Liver (tissue), 9 donors: ENCODE data around the gene PHF2. TPM values are rescaled to one million over a fixed set of nuclear protein-coding genes. Genes with fewer than 3 reads are reported as not detected.

Source experiments
- DNase-seq: peaks from one replicate; pipeline ENCODE4 v3.0.0-alpha.2; 2017; ENCODE audit warnings: low spot score
- H3K27ac ChIP-seq, 2 donors: one replicate each; pipeline ENCODE4 v1.7.0; 2013; ENCODE audit warnings: inconsistent platforms in 2 of 2, low read length in 2 of 2, control low read depth in 1 of 2, low read depth in 1 of 2, mild to moderate bottlenecking in 1 of 2
- H3K27me3 ChIP-seq, 4 donors: one replicate each; pipeline versions ENCODE4 v1.6.1 to v1.7.0; 2013; ENCODE audit warnings: low read length in 3 of 4, inconsistent platforms in 1 of 4, mild to moderate bottlenecking in 1 of 4, moderate library complexity in 1 of 4; ENCODE audit not compliant: control insufficient read depth in 4 of 4, insufficient read depth in 4 of 4
- H3K36me3 ChIP-seq, 4 donors: one replicate each; pipeline versions ENCODE4 v1.6.1 to v1.7.0; 2013; ENCODE audit warnings: low read length in 3 of 4, mild to moderate bottlenecking in 3 of 4, low read depth in 1 of 4, moderate library complexity in 1 of 4; ENCODE audit not compliant: control insufficient read depth in 4 of 4, insufficient read depth in 3 of 4
- H3K4me1 ChIP-seq, 4 donors: one replicate each; pipeline versions ENCODE4 v1.6.1 to v1.7.0; 2013; ENCODE audit warnings: low read length in 3 of 4, mild to moderate bottlenecking in 3 of 4, moderate library complexity in 1 of 4; ENCODE audit not compliant: control insufficient read depth in 4 of 4, insufficient read depth in 4 of 4
- H3K4me3 ChIP-seq, 3 donors: one replicate each; pipeline versions ENCODE4 v1.6.1 to v1.7.0; 2013; ENCODE audit warnings: low read length in 3 of 3, control low read depth in 1 of 3, low read depth in 1 of 3, mild to moderate bottlenecking in 1 of 3
- H3K9ac ChIP-seq, 2 donors: one replicate each; pipeline ENCODE4 v1.7.0; 2013; ENCODE audit warnings: low read length in 2 of 2, mild to moderate bottlenecking in 2 of 2, moderate library complexity in 2 of 2, control low read depth in 1 of 2, low read depth in 1 of 2
- H3K9me3 ChIP-seq, 4 donors: one replicate each; pipeline versions ENCODE4 v1.6.1 to v1.7.0; 2013; ENCODE audit warnings: low read length in 3 of 4; ENCODE audit not compliant: control insufficient read depth in 4 of 4
- CTCF ChIP-seq: fragments of 150-350 bp; IDR thresholded peaks from 2 replicates; pipeline ENCODE4 v1.5.1; 2017; ENCODE audit warnings: improper control_type of control experiment, low read depth, low read length; ENCODE audit not compliant: missing input control
- EGR1 ChIP-seq, 2 donors: IDR thresholded peaks; 2 replicates each; pipeline ENCODE4 v1.6.1; 2016 to 2018; ENCODE audit warnings: antibody characterized with exemption in 2 of 2, low read depth in 2 of 2
- FOXA2 ChIP-seq: IDR thresholded peaks from 2 replicates; pipeline ENCODE4 v1.6.1; 2016; ENCODE audit warnings: antibody characterized with exemption
- GABPA ChIP-seq, 2 donors: IDR thresholded peaks in 1 of 2; conservative IDR thresholded peaks in 1 of 2; 2 replicates each; pipeline ENCODE4 v1.6.1; 2016; ENCODE audit warnings: antibody characterized with exemption in 2 of 2, mild to moderate bottlenecking in 1 of 2, moderate library complexity in 1 of 2
- HNF4G ChIP-seq: IDR thresholded peaks from 2 replicates; pipeline ENCODE4 v1.6.1; 2016; ENCODE audit warnings: antibody characterized with exemption
- MAX ChIP-seq: IDR thresholded peaks from 2 replicates; pipeline ENCODE4 v1.6.1; 2016; ENCODE audit warnings: antibody characterized with exemption
- NR2F2 ChIP-seq: IDR thresholded peaks from 2 replicates; pipeline ENCODE4 v1.6.1; 2016; ENCODE audit warnings: antibody characterized with exemption
- RAD21 ChIP-seq, 2 donors: IDR thresholded peaks; 2 replicates each; pipeline ENCODE4 v1.6.1; 2016; ENCODE audit warnings: antibody characterized with exemption in 2 of 2, mild to moderate bottlenecking in 2 of 2
- RXRA ChIP-seq, 2 donors: IDR thresholded peaks; 2 replicates each; pipeline ENCODE4 v1.6.1; 2017 to 2018; ENCODE audit warnings: antibody characterized with exemption in 2 of 2, mild to moderate bottlenecking in 1 of 2
- SP1 ChIP-seq: IDR thresholded peaks from 2 replicates; pipeline ENCODE4 v1.6.1; 2018; ENCODE audit warnings: antibody characterized with exemption, mild to moderate bottlenecking
- TAF1 ChIP-seq: conservative IDR thresholded peaks from 2 replicates; pipeline ENCODE4 v1.6.1; 2016; ENCODE audit warnings: antibody characterized with exemption, mild to moderate bottlenecking
- YY1 ChIP-seq: IDR thresholded peaks from 2 replicates; pipeline ENCODE4 v1.6.1; 2016; ENCODE audit warnings: antibody characterized with exemption, mild to moderate bottlenecking
- ZBTB33 ChIP-seq: IDR thresholded peaks from 2 replicates; pipeline ENCODE4 v1.6.1; 2016; ENCODE audit warnings: antibody characterized with exemption
- WGBS: extraction: QIAGEN DNeasy Blood & Tissue Kit; methylation state at CpG from one replicate; pipeline ENCODE4 v1.1.7; 2013; 5-methylcytosine and 5-hydroxymethylcytosine counted together
- polyA plus RNA-seq, 2 donors: library from polyadenylated mRNA; stranded (reverse) in 1 of 2; unstranded in 1 of 2; fragments of 200-250 nt in 1 of 2; fragments of >200 nt in 1 of 2; fragmentation: Nextera tagmentation in 1 of 2; extraction: Ambion mirVana in 1 of 2; gene quantifications; one replicate each; pipeline versions ENCODE4 v1.2.1 to v1.2.3, GENCODE V29; 2013 to 2015
- total RNA-seq, 2 donors: library from RNA; depleted of rRNA; stranded (reverse); fragments of >200 nt; gene quantifications; one replicate each; pipeline ENCODE4 v1.2.3, GENCODE V29; 2014
- donor health status: healthy.
- donor health status: healthy.
- donor health status: healthy.
- donor health status: healthy.
- donor health status: healthy.

Gene PHF2
- total and polyA plus RNA-seq, 4 donors = 2.3 to 8.6 (median 6.7) TPM

DNA sequence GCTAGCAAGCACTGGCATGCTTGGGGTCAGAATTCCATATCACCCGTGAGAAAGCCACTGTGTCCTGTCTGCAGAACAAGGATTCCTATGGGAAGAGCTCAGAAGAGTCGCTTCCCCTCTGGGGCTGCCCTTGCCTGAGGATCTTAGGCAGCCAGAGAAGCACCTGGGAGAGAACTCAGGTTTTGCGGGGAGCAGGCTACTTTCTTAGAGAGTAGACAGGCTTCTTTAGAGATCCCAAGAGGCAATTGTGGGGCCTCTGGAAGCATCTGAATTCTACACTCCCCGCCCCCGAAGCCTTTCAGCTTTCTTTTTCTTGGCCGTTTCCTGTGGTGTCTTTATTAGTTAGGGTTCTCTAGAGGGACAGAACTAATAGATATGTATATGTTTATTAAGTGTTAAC is 40.9 kb downstream of the PHF2 start (continued):
- TF ChIP-seq MAX (no peak), TAF1 (no peak), ZBTB33 (no peak), FOXA2 (no peak), RXRA (IDR thresholded peaks at IDR 0.05) (no peak), GABPA (IDR thresholded peaks at IDR 0.05 in 1 of 2, conservative IDR thresholded peaks at IDR 0.05 in 1 of 2) (no peak), SP1 (no peak)

DNA sequence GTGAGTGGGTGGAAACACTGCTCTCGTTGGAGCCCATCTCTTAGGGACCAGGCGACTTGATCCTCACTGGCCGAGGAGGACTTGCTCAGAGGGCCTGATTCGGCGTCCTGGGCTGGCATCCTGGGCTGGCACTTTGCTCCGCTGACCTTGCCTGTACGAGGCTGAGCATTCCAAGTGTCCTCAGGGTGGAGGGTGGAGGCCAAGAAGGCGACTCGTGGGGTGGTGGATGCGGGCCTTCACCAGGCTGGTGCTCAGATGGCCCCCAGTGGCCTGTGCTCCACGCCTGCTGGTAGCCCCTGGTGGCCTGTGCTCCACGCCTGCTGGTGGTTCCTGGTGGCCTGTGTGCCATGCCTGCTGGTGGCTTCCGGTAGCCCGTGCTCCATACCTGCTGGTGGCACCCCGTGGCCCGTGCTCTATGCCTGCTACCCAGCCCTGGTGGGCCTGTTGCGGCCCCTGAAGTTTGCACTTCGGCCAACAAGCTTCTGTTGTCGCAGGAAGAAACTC is 42.9 kb downstream of the PHF2 start:
- 97% methylated on average over 19 of the region's 19 CpGs for WGBS
- TF ChIP-seq NR2F2 (no peak), EGR1 (IDR thresholded peaks at IDR 0.05; ENCODE audit: low read depth in 2 of 2) (no peak), RXRA (IDR thresholded peaks at IDR 0.05) (no peak)
- peaks cover 0 to 16% (median 6%) of the 10 kb centered on the region in 4 donors for H3K4me1 ChIP-seq

GRCh38 chr9:93620041-93620506 is 43.7 kb downstream of the PHF2 start:
- peak; percentile 33 for DNase-seq
- H3K4me1 ChIP-seq = peaks cover 0 to 16% (median 6%) of the 10 kb centered on the region in 4 donors
- H3K9me3 ChIP-seq = no peaks in the 10 kb centered on the region
- no peak for TF ChIP-seq ZBTB33
- TF ChIP-seq HNF4G = no peak
- TF ChIP-seq TAF1 = no peak
- no peak for TF ChIP-seq RAD21 (IDR thresholded peaks at IDR 0.05)
- TF ChIP-seq CTCF = no peak
- no peak for TF ChIP-seq YY1
- H3K4me3 ChIP-seq = no peak overlapping the region
- H3K9ac ChIP-seq = no peak overlapping the region
- H3K27ac ChIP-seq = no peak overlapping the region
- H3K27me3 ChIP-seq = no peaks in the 10 kb centered on the region
- 96% methylated on average over 8 of the region's 8 CpGs for WGBS
- no peaks in the 10 kb centered on the region for H3K36me3 ChIP-seq

More for the DNA sequence above, 42.9 kb downstream of the PHF2 start:
- H3K27ac ChIP-seq = no peak overlapping the region
- H3K4me3 ChIP-seq = no peak overlapping the region
- DNase-seq = peak; percentile 30
- no peaks in the 10 kb centered on the region for H3K9me3 ChIP-seq
- H3K36me3 ChIP-seq = no peaks in the 10 kb centered on the region
- no peaks in the 10 kb centered on the region for H3K27me3 ChIP-seq
- H3K9ac ChIP-seq = no peak overlapping the region
